ENCODE measurements around the gene TJP3. TPM values are rescaled to one million over a fixed set of nuclear protein-coding genes. Genes with fewer than 3 reads are reported as not detected.
"Not testable (repeated sequence)": the region's sequence is repeated elsewhere in the genome, so short reads cannot be mapped to it uniquely, and the experiment has no call there.

Gene TJP3
- polyA plus RNA-seq, 2 donors = 44.5 to 118 TPM

DNA sequence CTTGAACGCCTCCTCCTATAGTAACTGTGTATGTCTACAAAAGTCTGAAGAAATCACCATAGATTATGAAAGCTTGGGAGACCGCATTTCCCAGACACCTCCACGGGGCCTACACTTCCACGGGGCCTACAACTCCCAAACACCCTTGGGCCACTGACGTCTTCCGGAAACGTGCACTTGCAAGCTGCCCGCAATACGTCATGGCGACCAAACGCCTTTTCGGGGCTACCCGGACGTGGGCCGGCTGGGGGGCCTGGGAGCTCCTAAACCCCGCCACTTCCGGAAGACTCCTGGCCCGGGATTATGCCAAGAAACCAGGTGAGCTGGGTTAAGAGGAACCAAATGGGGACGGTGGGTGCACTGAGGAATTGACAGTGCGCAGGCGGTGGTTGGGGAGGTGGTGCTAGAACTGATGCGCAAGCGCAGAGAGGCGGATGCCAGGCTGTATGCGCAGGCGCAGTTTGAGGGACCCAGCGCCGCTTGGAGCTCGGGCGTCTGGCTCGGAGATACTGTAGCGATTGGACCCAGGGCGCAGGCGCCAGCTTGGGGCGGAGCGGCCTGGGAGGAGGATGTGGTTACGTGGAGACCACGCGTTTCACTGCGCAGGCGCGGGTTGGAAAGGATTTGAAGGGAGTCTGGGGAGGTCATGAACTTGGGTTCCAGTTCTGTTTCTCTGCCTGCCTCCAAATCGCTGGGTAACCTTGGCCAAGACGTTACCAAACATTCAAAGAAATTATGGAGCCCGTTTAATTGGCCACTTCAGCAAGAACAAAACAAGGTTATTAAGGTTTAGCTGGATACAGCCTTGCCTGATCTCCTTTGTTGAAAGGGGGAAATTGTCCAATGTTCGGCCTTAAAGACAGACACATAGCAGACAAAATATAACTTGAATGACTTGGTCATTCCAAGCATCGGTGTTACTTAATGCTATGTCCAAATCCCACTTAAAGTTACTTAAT is 54.6 kb downstream of the TJP3 start, which contains the start of gene MRPL54:
Gene MRPL54 (plus strand): TSS at position 182 of the 959 bp plus-strand sequence. CDS start 19 bp downstream, at position 201.
- 2 to 3% methylated on average over 47 of the region's 47 CpGs for WGBS, 2 donors
- Histone ChIP-seq H3K36me3 (ENCODE audit: control insufficient read depth in 2 of 2, insufficient read depth in 2 of 2, low read length in 1 of 2) (peaks cover 13 to 28% of the 10 kb centered on the region in 2 donors), H3K4me3 (ENCODE audit: low read depth in 1 of 2, low read length in 2 of 2) (peak within 1 kb of the TSS; percentile 90 to 93), H3K4me1 (ENCODE audit: control insufficient read depth in 2 of 2, insufficient read depth in 2 of 2, low read length in 1 of 2) (peaks cover 0 to 11% of the 10 kb centered on the region in 2 donors), H3K27ac (ENCODE audit: low read depth in 2 of 2, low read length in 1 of 2) (peak within 1 kb of the TSS; percentile 99 to 100), H3K27me3 (ENCODE audit: control insufficient read depth in 1 of 2, insufficient read depth in 2 of 2, low read length in 2 of 2) (no peaks in the 10 kb centered on the region), H3K9me3 (ENCODE audit: control insufficient read depth in 2 of 2, insufficient read depth in 1 of 2, low read depth in 1 of 2, low read length in 1 of 2) (no peaks in the 10 kb centered on the region)

DNA sequence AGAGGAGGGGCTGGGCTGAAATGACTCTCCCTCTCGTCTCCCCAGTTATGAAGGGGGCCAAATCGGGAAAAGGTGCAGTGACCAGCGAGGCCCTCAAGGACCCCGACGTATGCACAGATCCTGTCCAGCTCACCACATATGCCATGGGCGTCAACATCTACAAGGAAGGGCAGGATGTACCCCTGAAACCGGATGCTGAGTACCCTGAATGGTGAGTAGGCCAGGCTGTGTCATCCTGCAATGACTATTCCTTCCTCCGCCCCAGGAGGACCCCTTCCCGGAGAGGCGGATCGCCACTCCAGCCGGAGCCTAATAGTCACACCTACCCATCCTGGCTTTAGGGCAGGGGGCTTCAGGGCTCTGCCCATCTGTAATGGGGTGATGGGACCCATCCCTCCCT is 56.9 kb downstream of the TJP3 start:
- H3K9me3 ChIP-seq (ENCODE audit: control insufficient read depth in 2 of 2, insufficient read depth in 1 of 2, low read depth in 1 of 2, low read length in 1 of 2) = no peaks in the 10 kb centered on the region
- H3K27me3 ChIP-seq (ENCODE audit: control insufficient read depth in 1 of 2, insufficient read depth in 2 of 2, low read length in 2 of 2) = no peaks in the 10 kb centered on the region
- H3K4me3 ChIP-seq (ENCODE audit: low read depth in 1 of 2, low read length in 2 of 2) = no peak overlapping the region
- WGBS, 2 donors = 92 to 95% methylated on average over 12 of the region's 12 CpGs
- H3K27ac ChIP-seq (ENCODE audit: low read depth in 2 of 2, low read length in 1 of 2) = no peak overlapping the region
- peaks cover 0 to 2% of the 10 kb centered on the region in 2 donors for H3K4me1 ChIP-seq (ENCODE audit: control insufficient read depth in 2 of 2, insufficient read depth in 2 of 2, low read length in 1 of 2)
- peaks cover 14 to 30% of the 10 kb centered on the region in 2 donors for H3K36me3 ChIP-seq (ENCODE audit: control insufficient read depth in 2 of 2, insufficient read depth in 2 of 2, low read length in 1 of 2)

DNA sequence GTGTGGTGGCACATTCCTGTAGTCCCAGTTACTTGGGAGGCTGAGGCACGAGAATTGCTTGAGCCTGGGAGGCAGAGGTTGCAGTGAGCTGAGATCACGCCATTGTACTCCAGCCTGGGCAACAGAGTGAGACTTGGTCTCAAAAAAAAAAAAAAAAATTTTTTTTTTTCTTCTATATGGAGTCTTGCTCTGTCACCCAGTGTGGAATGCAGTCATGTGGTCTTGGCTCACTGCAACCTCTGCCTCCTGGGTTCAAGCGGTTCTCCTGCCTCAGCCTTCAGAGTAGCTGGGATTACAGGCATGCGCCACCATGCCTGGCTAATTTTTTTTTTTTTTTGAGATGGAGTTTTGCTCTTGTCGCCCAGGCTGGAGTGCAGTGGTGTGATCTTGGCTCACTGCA is 57.6 kb downstream of the TJP3 start:
- H3K27me3 ChIP-seq (ENCODE audit: control insufficient read depth in 1 of 2, insufficient read depth in 2 of 2, low read length in 2 of 2); H3K4me1 ChIP-seq (ENCODE audit: control insufficient read depth in 2 of 2, insufficient read depth in 2 of 2, low read length in 1 of 2); H3K27ac ChIP-seq (ENCODE audit: low read depth in 2 of 2, low read length in 1 of 2); H3K4me3 ChIP-seq (ENCODE audit: low read depth in 1 of 2, low read length in 2 of 2); H3K9me3 ChIP-seq (ENCODE audit: control insufficient read depth in 2 of 2, insufficient read depth in 1 of 2, low read depth in 1 of 2, low read length in 1 of 2): not testable (repeated sequence)
- H3K36me3 ChIP-seq (ENCODE audit: control insufficient read depth in 2 of 2, insufficient read depth in 2 of 2, low read length in 1 of 2) = peaks cover 14 to 30% of the 10 kb centered on the region in 2 donors
- 96% methylated on average over 5 of the region's 5 CpGs for WGBS, 2 donors

DNA sequence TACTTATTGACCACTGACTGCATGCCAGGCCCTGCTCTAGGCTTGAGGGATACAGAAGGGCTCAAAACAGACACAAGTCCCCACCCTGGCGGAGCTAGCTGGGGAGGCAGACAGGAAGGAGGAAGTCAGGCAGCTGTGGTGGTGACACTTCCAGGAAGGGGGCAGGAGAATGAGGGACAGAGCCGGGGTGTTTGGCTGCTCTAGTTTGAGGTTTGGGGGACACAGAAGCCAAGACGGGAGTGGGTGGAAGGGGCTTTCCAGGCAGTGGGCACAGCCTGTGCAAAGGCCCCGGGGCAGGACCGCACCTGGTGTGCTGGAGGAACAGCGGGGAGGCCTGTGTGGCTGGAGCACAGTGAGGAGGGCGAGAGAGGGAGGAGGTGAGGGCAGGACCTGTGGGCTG is 58.3 kb downstream of the TJP3 start:
- Histone ChIP-seq H3K9me3 (ENCODE audit: control insufficient read depth in 2 of 2, insufficient read depth in 1 of 2, low read depth in 1 of 2, low read length in 1 of 2) (no peaks in the 10 kb centered on the region), H3K4me3 (ENCODE audit: low read depth in 1 of 2, low read length in 2 of 2) (no peak overlapping the region), H3K27me3 (ENCODE audit: control insufficient read depth in 1 of 2, insufficient read depth in 2 of 2, low read length in 2 of 2) (no peaks in the 10 kb centered on the region), H3K36me3 (ENCODE audit: control insufficient read depth in 2 of 2, insufficient read depth in 2 of 2, low read length in 1 of 2) (peaks cover 14 to 30% of the 10 kb centered on the region in 2 donors), H3K4me1 (ENCODE audit: control insufficient read depth in 2 of 2, insufficient read depth in 2 of 2, low read length in 1 of 2) (no peaks in the 10 kb centered on the region), H3K27ac (ENCODE audit: low read depth in 2 of 2, low read length in 1 of 2) (no peak overlapping the region)
- WGBS, 2 donors = 79 to 87% methylated on average over 6 to 7 of the region's 7 CpGs

DNA sequence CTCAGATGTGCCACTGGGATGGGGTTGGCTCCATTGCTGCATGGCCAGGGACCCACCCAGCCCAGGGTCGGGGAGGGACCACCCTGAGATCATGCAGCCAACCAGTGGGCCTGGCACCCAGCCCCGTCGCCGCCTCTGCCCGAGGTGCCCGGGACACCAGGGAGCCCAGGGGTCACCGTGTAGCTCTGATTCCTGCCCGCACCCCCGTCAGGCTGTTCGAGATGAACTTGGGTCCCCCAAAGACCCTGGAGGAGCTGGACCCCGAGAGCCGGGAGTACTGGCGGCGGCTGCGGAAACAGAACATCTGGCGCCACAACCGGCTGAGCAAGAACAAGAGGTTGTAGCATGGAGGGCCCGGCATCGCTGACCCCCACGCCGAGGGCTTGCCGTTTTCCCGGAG is 58.9 kb downstream of the TJP3 start:
- WGBS, 2 donors = 88 to 92% methylated on average over 23 of the region's 23 CpGs

DNA sequence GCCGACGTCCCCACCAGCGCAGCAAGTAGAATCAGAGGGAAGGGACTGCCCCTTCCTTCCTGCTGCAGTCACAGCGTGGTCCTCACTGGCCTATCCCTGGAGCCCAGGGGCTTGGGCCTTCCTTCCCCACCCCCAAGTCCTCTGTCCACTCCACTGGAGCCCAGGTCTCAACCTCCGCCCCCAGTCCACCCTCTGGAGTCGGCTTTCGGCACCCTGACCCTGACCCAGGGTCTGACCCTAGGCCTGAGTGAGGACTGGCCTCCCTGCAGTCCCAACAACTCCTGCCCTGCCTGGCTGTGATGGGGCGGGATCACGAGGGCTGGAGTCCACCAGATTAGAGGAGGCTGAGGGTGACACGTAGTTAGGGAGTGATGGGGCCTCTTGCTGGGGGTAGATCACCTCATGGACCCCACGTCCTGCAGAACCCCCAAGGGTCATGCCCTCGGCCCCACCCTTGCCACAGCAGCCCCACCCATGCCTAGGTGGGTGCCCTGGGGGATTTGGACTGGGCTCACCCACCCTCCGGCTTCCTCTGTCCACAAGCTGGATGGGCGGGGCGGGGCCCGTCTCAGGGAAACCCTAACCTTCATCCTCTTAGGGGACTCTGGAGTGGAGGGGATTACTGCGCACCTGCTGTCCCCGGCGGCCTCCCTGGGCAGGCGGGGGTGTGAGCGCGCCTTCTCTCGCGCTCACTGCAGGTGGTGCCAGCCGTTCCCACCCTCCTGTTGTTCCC is 60.0 kb downstream of the TJP3 start:
- Histone ChIP-seq H3K4me3 (ENCODE audit: low read depth in 1 of 2, low read length in 2 of 2) (no peak overlapping the region), H3K36me3 (ENCODE audit: control insufficient read depth in 2 of 2, insufficient read depth in 2 of 2, low read length in 1 of 2) (peaks cover 14 to 30% of the 10 kb centered on the region in 2 donors), H3K4me1 (ENCODE audit: control insufficient read depth in 2 of 2, insufficient read depth in 2 of 2, low read length in 1 of 2) (peaks cover 0 to 3% of the 10 kb centered on the region in 2 donors), H3K27me3 (ENCODE audit: control insufficient read depth in 1 of 2, insufficient read depth in 2 of 2, low read length in 2 of 2) (no peaks in the 10 kb centered on the region), H3K9me3 (ENCODE audit: control insufficient read depth in 2 of 2, insufficient read depth in 1 of 2, low read depth in 1 of 2, low read length in 1 of 2) (no peaks in the 10 kb centered on the region), H3K27ac (ENCODE audit: low read depth in 2 of 2, low read length in 1 of 2) (no peak overlapping the region)
- WGBS, 2 donors = 84 to 85% methylated on average over 25 of the region's 25 CpGs

More for the DNA sequence above, 58.9 kb downstream of the TJP3 start:
- H3K36me3 ChIP-seq (ENCODE audit: control insufficient read depth in 2 of 2, insufficient read depth in 2 of 2, low read length in 1 of 2) = peaks cover 14 to 30% of the 10 kb centered on the region in 2 donors
- no peaks in the 10 kb centered on the region for H3K9me3 ChIP-seq (ENCODE audit: control insufficient read depth in 2 of 2, insufficient read depth in 1 of 2, low read depth in 1 of 2, low read length in 1 of 2)
- no peak overlapping the region for H3K27ac ChIP-seq (ENCODE audit: low read depth in 2 of 2, low read length in 1 of 2)
- no peak overlapping the region for H3K4me3 ChIP-seq (ENCODE audit: low read depth in 1 of 2, low read length in 2 of 2)
- peaks cover 0 to 3% of the 10 kb centered on the region in 2 donors for H3K4me1 ChIP-seq (ENCODE audit: control insufficient read depth in 2 of 2, insufficient read depth in 2 of 2, low read length in 1 of 2)
- H3K27me3 ChIP-seq (ENCODE audit: control insufficient read depth in 1 of 2, insufficient read depth in 2 of 2, low read length in 2 of 2) = no peaks in the 10 kb centered on the region

DNA sequence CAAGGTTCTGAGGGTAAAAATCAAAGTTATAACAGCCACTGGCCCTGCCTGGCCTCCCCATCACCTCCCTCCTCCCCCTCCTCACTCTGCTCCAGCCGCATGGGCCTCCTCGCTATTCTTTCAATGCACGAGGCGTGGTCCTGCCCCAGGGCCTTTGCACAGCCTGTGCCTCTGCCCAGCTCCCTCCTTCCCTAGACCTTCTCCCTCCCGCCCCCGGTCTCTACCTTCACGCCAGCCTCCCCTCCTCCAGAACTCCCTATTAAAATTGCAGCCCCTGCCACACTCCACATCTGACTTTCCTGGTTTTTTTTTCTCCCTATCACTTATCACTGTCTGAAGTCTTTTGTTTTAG is 60.5 kb downstream of the TJP3 start:
- Histone ChIP-seq H3K9me3 (ENCODE audit: control insufficient read depth in 2 of 2, insufficient read depth in 1 of 2, low read depth in 1 of 2, low read length in 1 of 2) (no peaks in the 10 kb centered on the region), H3K4me1 (ENCODE audit: control insufficient read depth in 2 of 2, insufficient read depth in 2 of 2, low read length in 1 of 2) (peaks cover 0 to 3% of the 10 kb centered on the region in 2 donors), H3K4me3 (ENCODE audit: low read depth in 1 of 2, low read length in 2 of 2) (no peak overlapping the region), H3K27me3 (ENCODE audit: control insufficient read depth in 1 of 2, insufficient read depth in 2 of 2, low read length in 2 of 2) (no peaks in the 10 kb centered on the region), H3K36me3 (ENCODE audit: control insufficient read depth in 2 of 2, insufficient read depth in 2 of 2, low read length in 1 of 2) (peaks cover 14 to 30% of the 10 kb centered on the region in 2 donors), H3K27ac (ENCODE audit: low read depth in 2 of 2, low read length in 1 of 2) (no peak overlapping the region)
- WGBS, 2 donors = 84 to 90% methylated on average over 7 of the region's 7 CpGs

DNA sequence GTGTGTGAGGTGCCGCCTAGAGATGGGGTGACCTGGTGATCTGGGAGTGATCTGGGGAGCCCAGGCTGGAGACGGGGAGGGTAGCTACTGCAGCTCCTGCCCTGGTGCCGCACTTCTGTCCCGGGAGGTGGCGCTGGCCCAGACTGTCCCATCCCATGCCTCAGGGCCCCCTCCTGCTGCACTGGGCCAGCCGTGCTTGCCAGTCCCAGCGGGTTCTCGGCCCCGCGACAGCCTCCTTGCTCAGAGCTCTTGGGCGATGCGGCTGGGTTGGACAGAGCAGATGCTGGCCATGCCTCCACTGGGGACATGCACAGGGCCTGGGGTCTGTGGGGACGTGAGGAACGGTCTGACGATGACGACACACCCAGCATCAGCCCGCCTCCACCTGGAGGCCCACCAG is 61.3 kb downstream of the TJP3 start:
- Histone ChIP-seq H3K36me3 (ENCODE audit: control insufficient read depth in 2 of 2, insufficient read depth in 2 of 2, low read length in 1 of 2) (peaks cover 14 to 30% of the 10 kb centered on the region in 2 donors), H3K27me3 (ENCODE audit: control insufficient read depth in 1 of 2, insufficient read depth in 2 of 2, low read length in 2 of 2) (no peaks in the 10 kb centered on the region), H3K27ac (ENCODE audit: low read depth in 2 of 2, low read length in 1 of 2) (no peak overlapping the region), H3K9me3 (ENCODE audit: control insufficient read depth in 2 of 2, insufficient read depth in 1 of 2, low read depth in 1 of 2, low read length in 1 of 2) (no peaks in the 10 kb centered on the region), H3K4me1 (ENCODE audit: control insufficient read depth in 2 of 2, insufficient read depth in 2 of 2, low read length in 1 of 2) (peaks cover 0 to 3% of the 10 kb centered on the region in 2 donors), H3K4me3 (ENCODE audit: low read depth in 1 of 2, low read length in 2 of 2) (no peak overlapping the region)
- 73 to 87% methylated on average over 17 of the region's 17 CpGs for WGBS, 2 donors

DNA sequence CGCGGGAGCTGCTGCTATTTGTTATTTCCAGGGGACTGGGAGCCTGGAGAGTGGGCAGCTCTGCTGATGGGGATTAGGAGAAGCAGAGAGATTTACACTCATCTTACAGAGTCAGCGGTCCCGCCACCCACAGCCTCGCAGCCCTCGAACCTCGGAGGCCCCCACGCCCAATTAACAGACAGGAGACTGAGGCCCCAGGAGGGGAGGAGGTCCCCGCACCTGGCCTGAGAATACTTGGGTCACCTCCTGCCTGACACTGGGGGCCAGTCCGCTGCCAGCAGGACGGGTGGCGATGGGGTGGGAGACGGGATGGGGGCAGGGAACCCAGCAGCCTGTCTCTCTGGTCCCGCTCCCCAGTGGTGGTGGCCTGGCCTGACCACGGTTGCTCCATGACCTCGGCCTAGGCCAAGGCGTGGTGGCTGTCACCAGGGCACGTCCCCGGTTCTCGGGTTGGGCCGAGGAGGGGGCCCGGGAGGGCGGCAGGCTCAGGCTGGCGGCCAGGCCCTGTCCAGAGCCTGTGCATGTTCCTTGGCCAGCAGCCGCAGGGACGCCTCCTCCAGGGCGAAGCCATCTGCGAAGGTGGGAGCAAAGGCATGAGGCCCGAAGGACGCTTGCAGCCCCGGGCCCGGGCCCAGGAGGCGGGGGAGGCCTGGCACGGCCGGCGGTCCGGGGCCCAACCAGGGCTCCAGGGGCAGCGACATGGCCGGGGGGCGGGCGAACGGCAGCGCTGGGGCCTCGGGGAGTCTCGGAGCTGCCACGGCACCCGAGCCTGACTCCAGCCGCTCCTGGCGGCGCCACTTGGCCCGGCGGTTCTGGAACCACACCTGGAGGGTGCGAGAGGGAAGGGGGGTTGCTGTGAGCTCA is 62.2 kb downstream of the TJP3 start:
- 67 to 77% methylated on average over 46 to 53 of the region's 53 CpGs for WGBS, 2 donors
- H3K27ac ChIP-seq (ENCODE audit: low read depth in 2 of 2, low read length in 1 of 2) = no peak overlapping the region
- H3K36me3 ChIP-seq (ENCODE audit: control insufficient read depth in 2 of 2, insufficient read depth in 2 of 2, low read length in 1 of 2) = peaks cover 14 to 26% of the 10 kb centered on the region in 2 donors

More for the DNA sequence above, 62.2 kb downstream of the TJP3 start:
- H3K27me3 ChIP-seq (ENCODE audit: control insufficient read depth in 1 of 2, insufficient read depth in 2 of 2, low read length in 2 of 2) = no peaks in the 10 kb centered on the region
- H3K4me1 ChIP-seq (ENCODE audit: control insufficient read depth in 2 of 2, insufficient read depth in 2 of 2, low read length in 1 of 2) = peaks cover 0 to 3% of the 10 kb centered on the region in 2 donors
- H3K4me3 ChIP-seq (ENCODE audit: low read depth in 1 of 2, low read length in 2 of 2) = no peak overlapping the region
- H3K9me3 ChIP-seq (ENCODE audit: control insufficient read depth in 2 of 2, insufficient read depth in 1 of 2, low read depth in 1 of 2, low read length in 1 of 2) = no peaks in the 10 kb centered on the region

Measured in esophagus (tissue), 2 donors.